ENCODE results near the gene SIAH3. TPM values are rescaled to one million over a fixed set of nuclear protein-coding genes. Genes with fewer than 3 reads are reported as not detected.

Gene SIAH3
- total and polyA plus RNA-seq, 10 of the 15 experiments (the other 5 are each of a cell fraction or from before 2014, with no cell fraction given), result not detected

DNA sequence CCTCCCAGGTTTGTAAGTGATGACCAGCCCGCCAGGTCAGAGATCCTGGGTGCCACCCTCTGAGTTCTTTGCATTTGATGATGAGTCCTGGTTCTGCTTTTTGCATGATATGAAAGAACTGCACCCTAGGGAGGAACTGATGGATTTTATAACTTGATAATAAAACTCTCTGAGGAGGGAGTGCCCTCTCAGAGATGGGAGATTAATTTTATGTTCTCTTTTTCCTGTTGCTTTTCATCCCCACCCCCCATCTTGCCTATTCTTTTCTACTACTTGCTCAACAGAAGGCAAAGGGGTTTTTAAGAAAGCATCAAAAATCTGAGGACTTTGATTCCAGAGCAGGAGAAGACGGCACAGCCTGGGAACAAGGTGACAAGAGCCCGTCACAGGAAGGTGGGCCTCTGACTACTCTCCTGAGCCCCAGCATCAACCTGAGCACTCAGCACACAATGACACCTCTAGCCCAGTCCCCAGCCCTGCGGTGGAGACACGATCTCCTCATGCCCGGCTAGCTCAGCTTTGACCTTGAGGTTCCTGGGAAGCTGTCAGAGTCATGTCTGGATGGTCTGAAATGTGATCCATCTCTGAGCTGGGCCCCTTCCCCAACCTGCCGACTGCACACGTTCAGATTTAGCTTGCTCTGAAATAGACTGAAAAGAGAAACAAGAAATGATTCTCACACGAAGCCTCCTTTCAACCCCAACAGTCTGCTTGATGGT, 69.1 kb downstream of the SIAH3 start (continued):
- TF ChIP-seq CHD4 (IDR thresholded peaks at IDR 0.05) (no peak), PML (IDR thresholded peaks at IDR 0.05; ENCODE audit: low read length) (no peak), JUND (IDR thresholded peaks at IDR 0.05; ENCODE audit: low read depth, low read length) (no peak), EED (IDR thresholded peaks at IDR 0.05; ENCODE audit: low read depth) (no peak), CBFB (IDR thresholded peaks at IDR 0.05; ENCODE audit: low read depth) (no peak)

DNA sequence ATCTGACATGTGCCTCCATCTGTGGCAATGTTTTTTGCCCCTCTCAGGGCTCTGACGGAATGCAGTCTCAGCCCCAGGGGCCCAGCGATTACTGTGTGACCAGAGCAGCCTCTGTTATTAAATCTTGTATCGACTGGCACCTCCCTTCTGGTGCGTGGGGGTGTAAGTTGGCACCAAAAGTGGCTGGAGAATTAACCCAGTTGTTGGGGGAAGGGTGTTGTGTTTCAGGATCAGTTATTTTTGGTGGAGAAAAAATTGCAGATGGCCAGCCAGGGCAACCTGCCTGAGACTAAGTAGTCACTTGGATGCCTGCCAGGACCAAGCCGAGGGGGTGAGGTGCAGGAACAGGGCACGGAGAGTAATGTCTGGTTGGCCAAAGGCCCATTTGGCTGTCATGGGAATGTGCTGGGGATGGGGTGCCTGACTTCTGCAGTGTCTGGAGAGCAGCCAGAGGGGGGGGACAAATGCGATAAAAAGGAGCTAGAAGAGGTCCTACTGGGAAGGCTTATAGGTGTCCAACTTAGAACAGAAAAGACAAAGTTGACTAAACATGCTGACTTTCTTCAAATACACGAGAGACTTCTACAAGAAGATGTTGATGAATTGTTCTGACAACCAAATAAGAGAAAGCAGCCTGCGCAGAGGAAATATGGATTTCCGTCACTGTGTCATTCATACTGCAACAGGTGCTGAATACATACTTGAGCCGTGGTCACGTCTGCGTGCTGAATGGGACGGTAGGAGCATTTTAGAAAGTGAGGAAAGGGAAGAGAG, 69.8 kb downstream of the SIAH3 start:
- no TSS peak for BruUV-seq (replicated peaks)
- Histone ChIP-seq H3K79me2 (ENCODE audit: control insufficient read depth, insufficient read depth, low read length) (no peaks in the 10 kb centered on the region), H3K27me3 (replicated peaks in 1 of 2; ENCODE audit: control insufficient read depth in 2 of 2, insufficient read depth in 2 of 2, low read length in 1 of 2) (peaks cover 0 to 3% of the 10 kb centered on the region in 2 experiments; a peak in 2 of 4 replicates), H4K20me1 (ENCODE audit: control insufficient read depth, insufficient read depth) (no peaks in the 10 kb centered on the region), H3K9me3 (replicated peaks; ENCODE audit: control insufficient read depth, insufficient read depth, low read length) (no peaks in the 10 kb centered on the region), H3K9ac (ENCODE audit: control insufficient read depth, insufficient read depth, low read length) (no peak overlapping the region), H3K27ac (ENCODE audit: control insufficient read depth, insufficient read depth) (no peak overlapping the region), H3K4me1 (ENCODE audit: control insufficient read depth, insufficient read depth, low read length) (no peaks in the 10 kb centered on the region), H3K4me2 (ENCODE audit: control insufficient read depth, insufficient read depth) (no peak overlapping the region), H2AFZ (ENCODE audit: control insufficient read depth, low read depth, low read length) (no peak overlapping the region), H3K36me3 (ENCODE audit: control insufficient read depth in 2 of 2, insufficient read depth in 2 of 2, low read length in 1 of 2) (no peaks in the 10 kb centered on the region), H3K4me3 (no peak overlapping the region)
- intact Hi-C loops (cut with micrococcal nuclease; ENCODE audit: unreplicated experiment), result no loop called here
- CTCF ChIA-PET, result interaction anchor here (1.6 kb wide), 1 partner anchor 10 kb away, joined by 5 read pairs; no protein-coding TSS in a partner anchor
- POLR2A ChIA-PET, result no interaction called here
- WGBS (ENCODE audit: insufficient coverage, insufficient replicate concordance, low lambda C conversion rate, missing lambda C conversion rate), result 8% methylated on average over 14 of the region's 14 CpGs
- in situ Hi-C loops (cut with MboI), result no loop called here
- FAIRE-seq (no peak), ATAC-seq (no peak), DNase-seq (ENCODE audit: low read depth, low spot score) (no peak)
- RAD21 ChIA-PET (ENCODE audit: unreplicated experiment), result no interaction called here
- SMC1A ChIA-PET (ENCODE audit: uncharacterized antibody, unreplicated experiment), result no interaction called here
- TF ChIP-seq, protein P1, sequence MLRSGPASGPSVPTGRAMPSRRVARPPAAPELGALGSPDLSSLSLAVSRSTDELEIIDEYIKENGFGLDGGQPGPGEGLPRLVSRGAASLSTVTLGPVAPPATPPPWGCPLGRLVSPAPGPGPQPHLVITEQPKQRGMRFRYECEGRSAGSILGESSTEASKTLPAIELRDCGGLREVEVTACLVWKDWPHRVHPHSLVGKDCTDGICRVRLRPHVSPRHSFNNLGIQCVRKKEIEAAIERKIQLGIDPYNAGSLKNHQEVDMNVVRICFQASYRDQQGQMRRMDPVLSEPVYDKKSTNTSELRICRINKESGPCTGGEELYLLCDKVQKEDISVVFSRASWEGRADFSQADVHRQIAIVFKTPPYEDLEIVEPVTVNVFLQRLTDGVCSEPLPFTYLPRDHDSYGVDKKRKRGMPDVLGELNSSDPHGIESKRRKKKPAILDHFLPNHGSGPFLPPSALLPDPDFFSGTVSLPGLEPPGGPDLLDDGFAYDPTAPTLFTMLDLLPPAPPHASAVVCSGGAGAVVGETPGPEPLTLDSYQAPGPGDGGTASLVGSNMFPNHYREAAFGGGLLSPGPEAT (IDR thresholded peaks at IDR 0.05; ENCODE audit: low read depth), result no peak
- no peak for TF ChIP-seq RFX5 (IDR thresholded peaks at IDR 0.05; ENCODE audit: low read depth, low read length)
- TF ChIP-seq IKZF1 (conservative IDR thresholded peaks at IDR 0.05), result no peak
- no peak for TF ChIP-seq TAF1 (IDR thresholded peaks at IDR 0.05; ENCODE audit: borderline replicate concordance, low read depth, low read length)
- no peak for TF ChIP-seq NBN (IDR thresholded peaks at IDR 0.05)
- TF ChIP-seq, protein P2, sequence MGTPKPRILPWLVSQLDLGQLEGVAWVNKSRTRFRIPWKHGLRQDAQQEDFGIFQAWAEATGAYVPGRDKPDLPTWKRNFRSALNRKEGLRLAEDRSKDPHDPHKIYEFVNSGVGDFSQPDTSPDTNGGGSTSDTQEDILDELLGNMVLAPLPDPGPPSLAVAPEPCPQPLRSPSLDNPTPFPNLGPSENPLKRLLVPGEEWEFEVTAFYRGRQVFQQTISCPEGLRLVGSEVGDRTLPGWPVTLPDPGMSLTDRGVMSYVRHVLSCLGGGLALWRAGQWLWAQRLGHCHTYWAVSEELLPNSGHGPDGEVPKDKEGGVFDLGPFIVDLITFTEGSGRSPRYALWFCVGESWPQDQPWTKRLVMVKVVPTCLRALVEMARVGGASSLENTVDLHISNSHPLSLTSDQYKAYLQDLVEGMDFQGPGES (IDR thresholded peaks at IDR 0.05), result no peak
- no peak for TF ChIP-seq EED (IDR thresholded peaks at IDR 0.05; ENCODE audit: low read depth)
- TF ChIP-seq, protein P3, sequence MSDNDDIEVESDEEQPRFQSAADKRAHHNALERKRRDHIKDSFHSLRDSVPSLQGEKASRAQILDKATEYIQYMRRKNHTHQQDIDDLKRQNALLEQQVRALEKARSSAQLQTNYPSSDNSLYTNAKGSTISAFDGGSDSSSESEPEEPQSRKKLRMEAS (IDR thresholded peaks at IDR 0.05; ENCODE audit: low read depth, low read length), result no peak
- no peak for TF ChIP-seq SMAD5 (IDR thresholded peaks at IDR 0.05; ENCODE audit: low read depth)
- TF ChIP-seq TBL1XR1 (IDR thresholded peaks at IDR 0.05; ENCODE audit: low read depth, low read length), result no peak
- TF ChIP-seq CHD2 (IDR thresholded peaks at IDR 0.05; ENCODE audit: borderline replicate concordance, low read depth, low read length), result no peak
- TF ChIP-seq SUZ12 (IDR thresholded peaks at IDR 0.05; ENCODE audit: unreplicated experiment), result no peak
- TF ChIP-seq MXI1 (IDR thresholded peaks at IDR 0.05; ENCODE audit: low read depth, low read length), result no peak
- no peak for TF ChIP-seq SIN3A (IDR thresholded peaks at IDR 0.05; ENCODE audit: low read depth, low read length)

All from GM12878 (cell line).